Measurements from ENCODE around the gene CCL19.
"Not testable (repeated sequence)": the region's sequence is repeated elsewhere in the genome, so short reads cannot be mapped to it uniquely, and the experiment has no call there.

Gene CCL19

GRCh38 chr9:34690983-34691935, at the start of gene CCL19:
TSS of gene CCL19 (minus strand) at chr9:34691276. CDS start at chr9:34691139, 137 bp downstream.
- no peak for DNase-seq (ENCODE audit: low read depth in 2 of 2)

DNA sequence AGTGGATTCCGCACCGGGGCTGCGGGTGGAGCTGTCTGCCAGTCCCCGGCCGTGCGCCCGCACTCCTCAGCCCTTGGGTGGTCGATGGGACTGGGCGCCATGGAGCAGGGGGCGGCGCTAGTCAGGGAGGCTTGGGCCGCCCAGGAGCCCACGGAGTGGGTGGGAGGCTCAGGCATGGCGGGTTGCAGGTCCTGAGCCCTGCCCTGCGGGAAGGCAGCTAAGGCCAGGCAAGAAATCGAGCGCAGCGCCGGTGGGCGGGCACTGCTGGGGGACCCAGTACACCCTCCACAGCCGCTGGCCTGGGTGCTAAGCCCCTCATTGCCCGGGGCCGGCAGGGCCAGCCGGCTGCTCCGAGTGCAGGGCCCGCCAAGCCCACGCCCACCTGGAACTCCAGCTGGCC, 49.1 kb upstream of the CCL19 start:
- not testable (repeated sequence) for DNase-seq (ENCODE audit: low read depth in 2 of 2)

GRCh38 chr9:34737677-34738260, 46.7 kb upstream of the CCL19 start:
- no peak for DNase-seq (ENCODE audit: low read depth in 2 of 2)

GRCh38 chr9:34734720-34735119, 43.6 kb upstream of the CCL19 start:
- no peak for DNase-seq (ENCODE audit: low read depth in 2 of 2)

- DNase-seq (ENCODE audit: low read depth in 2 of 2) = no peak
These were observed 41.8 kb upstream of the CCL19 start for GRCh38 chr9:34732886-34733285.

- DNase-seq (ENCODE audit: low read depth in 2 of 2) = no peak
These were observed 41.4 kb upstream of the CCL19 start for GRCh38 chr9:34732478-34732877.

DNA sequence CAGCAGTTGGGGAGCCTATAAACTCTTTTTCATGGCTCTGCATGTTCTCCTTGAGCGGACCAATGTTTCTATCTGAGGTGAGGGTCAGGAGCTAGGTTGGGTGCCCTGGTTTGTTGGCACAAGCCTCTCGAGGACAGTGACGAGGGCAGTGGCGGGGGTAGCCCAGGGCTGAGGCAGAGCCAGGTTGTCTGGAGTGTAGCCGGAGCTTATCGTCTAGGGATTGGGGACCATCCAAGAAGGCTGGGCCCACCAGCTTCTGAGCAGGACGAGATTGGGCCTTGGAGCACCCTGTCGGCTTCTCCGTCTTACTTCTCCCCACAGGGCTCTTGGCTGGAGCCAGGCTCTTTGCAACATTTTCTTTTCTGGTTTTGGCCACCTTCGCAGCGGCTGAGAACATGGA, 32.1 kb upstream of the CCL19 start:
- DNase-seq (ENCODE audit: low read depth in 2 of 2) = no peak

DNA sequence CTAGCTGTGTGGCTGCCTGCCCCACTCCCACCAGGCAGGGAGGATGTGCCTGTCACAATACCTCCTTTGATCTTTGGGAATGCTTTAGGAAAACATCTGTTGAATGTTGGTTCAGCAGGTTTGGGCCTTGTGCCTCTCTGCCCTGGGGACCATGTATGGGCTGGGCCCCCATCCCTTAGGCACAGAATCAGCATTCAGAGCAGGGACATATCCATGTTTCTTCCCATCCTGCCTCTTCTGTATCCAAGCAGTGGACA, 28.6 kb upstream of the CCL19 start:
- DNase-seq (ENCODE audit: low read depth in 2 of 2) = not testable (repeated sequence)

GRCh38 chr9:34719021-34719768, 28.1 kb upstream of the CCL19 start:
- DNase-seq (ENCODE audit: low read depth in 2 of 2) = no peak

GRCh38 chr9:34717996-34718614, 27.0 kb upstream of the CCL19 start:
- DNase-seq (ENCODE audit: low read depth in 2 of 2) = no peak

GRCh38 chr9:34716711-34717110, 25.6 kb upstream of the CCL19 start:
- DNase-seq (ENCODE audit: low read depth in 2 of 2) = no peak

DNA sequence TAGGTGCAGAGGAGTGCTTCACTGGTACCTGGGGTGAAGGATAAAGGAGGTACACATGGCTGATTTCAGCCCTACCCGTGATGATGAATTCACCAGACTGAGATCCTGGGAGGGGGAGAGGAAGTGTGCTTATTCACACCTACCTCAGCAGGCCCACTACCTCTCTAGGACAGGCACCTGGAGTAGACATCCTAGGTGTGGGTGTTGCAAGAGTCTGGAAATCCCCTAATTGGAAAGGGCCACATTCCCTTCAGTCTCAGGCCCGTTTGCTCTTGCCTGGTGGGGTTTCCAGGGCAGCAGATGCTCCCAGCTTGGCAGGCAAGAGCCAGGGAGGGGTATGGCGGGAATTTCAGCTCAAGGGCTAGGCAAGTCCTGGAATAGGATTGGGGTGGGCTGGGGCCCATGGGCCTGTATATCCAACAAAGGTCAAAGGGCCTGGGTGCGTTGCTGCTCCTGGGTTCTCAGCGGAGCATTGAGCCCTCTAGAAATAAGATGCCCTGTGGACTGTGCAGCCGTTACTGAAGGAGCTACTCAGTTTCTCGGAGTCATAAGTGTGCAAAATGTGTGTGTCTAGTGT, 24.7 kb upstream of the CCL19 start:
- no peak for DNase-seq (ENCODE audit: low read depth in 2 of 2)

- no peak for DNase-seq (ENCODE audit: low read depth in 2 of 2)
These were observed 22.9 kb upstream of the CCL19 start for GRCh38 chr9:34714007-34714406.

GRCh38 chr9:34712140-34712539, 21.1 kb upstream of the CCL19 start:
- DNase-seq (ENCODE audit: low read depth in 2 of 2) = no peak

DNA sequence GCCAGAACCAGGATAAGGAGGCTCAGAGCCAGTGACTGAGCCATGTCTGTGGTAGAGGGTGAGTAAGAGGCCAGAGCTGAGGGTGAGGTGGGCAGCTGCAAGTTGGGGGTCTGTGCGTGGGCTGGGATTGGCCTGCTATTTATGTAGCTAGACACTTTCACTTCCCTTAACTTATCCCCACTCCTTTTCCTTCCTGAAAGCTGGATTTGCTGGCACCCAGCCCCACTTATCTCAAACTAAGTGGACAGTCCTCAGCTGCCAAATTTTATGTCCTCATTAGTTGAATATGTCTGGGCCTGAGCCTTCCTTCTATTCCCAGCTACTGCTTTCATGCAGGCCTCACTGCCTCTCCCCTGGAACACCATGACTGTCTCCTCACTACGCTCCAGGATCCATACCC, 18.9 kb upstream of the CCL19 start, which contains the start of gene CCL21:
TSS of gene CCL21 (minus strand) at position 114 of the 400 bp plus-strand sequence. CDS start at position 44, 70 bp downstream.
- DNase-seq (ENCODE audit: low read depth in 2 of 2) = no peak

GRCh38 chr9:34709196-34709978, 18.3 kb upstream of the CCL19 start:
- DNase-seq (ENCODE audit: low read depth in 2 of 2) = no peak

GRCh38 chr9:34707130-34707529, 16.1 kb upstream of the CCL19 start:
- DNase-seq (ENCODE audit: low read depth in 2 of 2) = no peak

DNA sequence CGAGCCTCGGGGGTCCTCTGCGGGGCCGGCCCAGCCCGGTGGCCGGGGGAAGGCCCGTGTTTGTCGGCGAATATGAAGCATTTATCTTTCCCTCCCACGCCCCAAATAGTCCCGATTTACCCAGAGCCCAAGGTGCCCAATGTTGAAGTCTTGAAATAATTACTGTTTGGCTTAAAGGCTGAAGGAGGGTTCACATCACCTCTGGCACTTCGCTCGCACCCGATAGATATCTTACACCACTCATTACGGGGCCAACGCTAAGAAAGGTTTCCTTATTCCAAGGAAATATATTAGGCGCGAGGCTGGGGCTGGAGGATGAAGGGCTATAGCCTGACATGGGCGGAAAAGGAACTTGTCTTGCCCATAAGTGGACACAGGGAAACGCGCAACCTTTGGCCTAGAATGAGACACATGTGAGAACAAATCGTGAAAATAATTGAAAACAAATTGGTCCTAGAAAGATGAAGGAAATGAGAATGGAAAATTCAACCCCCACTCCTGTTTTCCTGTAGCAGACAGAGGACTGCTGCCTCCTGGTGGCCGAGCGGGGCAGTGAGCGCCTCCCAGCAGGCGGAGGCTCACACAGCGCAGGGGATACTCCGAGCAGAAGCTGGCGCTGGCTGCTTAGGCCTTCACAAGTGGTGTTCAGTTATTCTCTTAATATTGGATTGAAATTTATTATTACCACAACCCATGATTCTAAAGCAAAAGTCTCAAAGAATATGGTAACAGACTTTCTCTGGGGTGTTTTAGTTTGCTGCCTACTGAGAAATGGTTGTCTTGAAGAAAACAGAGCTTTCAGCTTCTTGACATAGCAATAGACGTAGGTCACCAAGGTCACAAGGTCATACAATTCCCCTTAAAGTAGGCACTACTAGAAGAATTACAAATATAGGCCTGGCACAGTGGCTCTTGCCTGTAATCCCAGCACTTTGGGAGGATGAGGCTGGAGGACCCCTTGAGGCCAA, 11.0 kb upstream of the CCL19 start:
- peak; percentile 76 to 87 for DNase-seq (ENCODE audit: low read depth in 2 of 2)

- DNase-seq (ENCODE audit: low read depth in 2 of 2) = peak; percentile 68 to 79
These were observed 10.1 kb upstream of the CCL19 start for GRCh38 chr9:34701023-34701768.
